Astrocyte (in vitro differentiated cells and primary cell): ENCODE data around the gene ASB18.

Experiments used
- CTCF ChIP-seq: IDR thresholded peaks from 2 replicates; pipeline ENCODE4 v1.5.1; 2011; ENCODE audit warnings: low read depth, mild to moderate bottlenecking, inconsistent platforms, low read length, moderate library complexity; ENCODE audit not compliant: insufficient read depth
- EZH2 ChIP-seq: IDR thresholded peaks from 2 replicates; pipeline ENCODE4 v1.6.1; 2012; ENCODE audit warnings: mild to moderate bottlenecking, low read length, inconsistent platforms; ENCODE audit not compliant: insufficient read depth

GRCh38 chr2:236207472-236207871 lies 56.7 kb downstream of the ASB18 start:
- TF ChIP-seq CTCF (no peak), EZH2 (no peak)
